VCaP (cell line): ENCODE measurements around the gene RPUSD2.

ENCODE experiments used
- H3K27ac ChIP-seq: fragments of 450-650 bp; 2 replicates; pipeline ENCODE4 v1.5.1; 2017
- TF ChIP-seq, protein P1 (sequence below): fragments of 450-650 bp; conservative IDR thresholded peaks from 2 replicates; pipeline ENCODE4 v1.5.1; 2017; ENCODE audit warnings: mild to moderate bottlenecking, moderate library complexity

Gene RPUSD2

DNA sequence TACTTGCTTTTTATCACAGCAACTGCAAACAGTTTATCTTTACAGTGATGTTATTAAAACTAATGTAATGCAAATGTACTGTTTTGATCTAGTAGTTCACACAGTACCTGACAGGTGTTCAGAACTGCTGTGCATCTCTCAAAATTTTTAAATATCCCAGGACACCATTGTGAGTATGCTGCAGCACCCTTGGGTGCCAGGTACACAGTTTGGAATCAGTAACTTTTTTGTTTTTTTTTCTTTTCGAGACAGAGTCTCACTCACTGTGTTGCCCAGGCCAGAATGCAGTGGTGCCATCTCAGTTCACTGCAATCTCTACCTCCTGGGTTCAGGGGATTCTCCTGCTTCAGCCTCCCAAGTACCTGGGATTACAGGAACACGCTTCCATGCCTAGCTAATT is 27.9 kb downstream of the RPUSD2 start:
- H3K27ac ChIP-seq = no peak overlapping the region
- TF ChIP-seq, protein P1, sequence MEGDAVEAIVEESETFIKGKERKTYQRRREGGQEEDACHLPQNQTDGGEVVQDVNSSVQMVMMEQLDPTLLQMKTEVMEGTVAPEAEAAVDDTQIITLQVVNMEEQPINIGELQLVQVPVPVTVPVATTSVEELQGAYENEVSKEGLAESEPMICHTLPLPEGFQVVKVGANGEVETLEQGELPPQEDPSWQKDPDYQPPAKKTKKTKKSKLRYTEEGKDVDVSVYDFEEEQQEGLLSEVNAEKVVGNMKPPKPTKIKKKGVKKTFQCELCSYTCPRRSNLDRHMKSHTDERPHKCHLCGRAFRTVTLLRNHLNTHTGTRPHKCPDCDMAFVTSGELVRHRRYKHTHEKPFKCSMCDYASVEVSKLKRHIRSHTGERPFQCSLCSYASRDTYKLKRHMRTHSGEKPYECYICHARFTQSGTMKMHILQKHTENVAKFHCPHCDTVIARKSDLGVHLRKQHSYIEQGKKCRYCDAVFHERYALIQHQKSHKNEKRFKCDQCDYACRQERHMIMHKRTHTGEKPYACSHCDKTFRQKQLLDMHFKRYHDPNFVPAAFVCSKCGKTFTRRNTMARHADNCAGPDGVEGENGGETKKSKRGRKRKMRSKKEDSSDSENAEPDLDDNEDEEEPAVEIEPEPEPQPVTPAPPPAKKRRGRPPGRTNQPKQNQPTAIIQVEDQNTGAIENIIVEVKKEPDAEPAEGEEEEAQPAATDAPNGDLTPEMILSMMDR = no peak

DNA sequence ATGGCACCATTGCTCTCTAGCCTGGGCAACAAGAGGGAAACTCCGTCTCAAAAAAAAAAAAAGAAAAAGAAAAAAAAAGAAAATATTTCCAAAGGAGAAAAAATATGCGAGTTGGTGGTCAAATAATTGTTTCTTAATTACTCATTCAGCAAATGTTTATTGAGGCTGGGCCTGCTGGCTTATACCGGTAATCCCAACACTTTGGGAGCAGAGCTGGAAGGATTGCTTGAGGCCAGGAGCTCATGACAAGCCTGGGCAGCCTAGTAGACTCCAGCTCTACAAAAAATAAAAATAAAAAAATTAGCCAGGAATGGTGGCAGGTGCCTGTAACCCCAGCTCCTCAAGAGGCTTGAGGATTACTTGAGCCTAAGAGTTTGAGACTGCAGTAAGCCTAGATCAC is 29.0 kb downstream of the RPUSD2 start:
- TF ChIP-seq, protein P1 = no peak
- H3K27ac ChIP-seq = no peak overlapping the region

DNA sequence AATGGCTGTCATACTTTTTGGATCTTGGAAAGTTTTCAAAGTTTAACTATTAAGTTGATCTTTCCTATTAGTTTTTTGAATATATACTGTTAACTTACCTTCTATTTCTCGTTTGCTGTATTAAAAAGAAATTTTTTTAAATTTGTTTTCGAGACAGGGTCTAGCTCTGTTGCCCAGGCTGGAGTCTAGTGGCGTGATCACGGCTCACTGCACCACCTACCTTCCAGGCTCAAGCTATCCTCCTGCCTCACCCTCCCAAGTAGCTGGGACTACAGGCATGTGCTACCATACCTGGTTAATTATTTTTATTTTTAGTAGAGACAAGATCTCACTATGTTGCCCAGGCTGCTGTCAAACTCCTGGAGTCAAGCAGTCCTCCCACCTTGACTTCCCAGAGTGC is 29.6 kb downstream of the RPUSD2 start:
- H3K27ac ChIP-seq = no peak overlapping the region
- TF ChIP-seq, protein P1 = no peak

DNA sequence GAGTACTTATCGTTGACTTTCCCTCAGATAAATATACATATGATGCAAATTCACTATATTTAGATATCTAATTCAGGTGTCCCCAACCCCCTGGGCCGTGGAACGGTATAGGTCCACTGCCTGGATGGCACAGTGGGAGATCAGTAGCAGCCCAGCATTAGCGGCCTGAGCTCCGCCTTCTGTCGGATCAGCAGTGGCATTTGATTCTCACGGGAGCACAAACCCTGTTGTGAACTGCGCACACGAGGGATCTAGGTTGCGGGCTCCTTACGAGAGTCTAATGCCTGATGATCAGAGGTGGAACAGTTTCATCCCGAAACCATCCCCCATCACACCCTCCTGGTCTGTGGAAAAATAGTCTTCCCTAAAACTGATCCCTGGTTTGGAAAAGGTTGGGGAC is 31.9 kb downstream of the RPUSD2 start:
- TF ChIP-seq, protein P1 = no peak
- H3K27ac ChIP-seq = no peak overlapping the region

DNA sequence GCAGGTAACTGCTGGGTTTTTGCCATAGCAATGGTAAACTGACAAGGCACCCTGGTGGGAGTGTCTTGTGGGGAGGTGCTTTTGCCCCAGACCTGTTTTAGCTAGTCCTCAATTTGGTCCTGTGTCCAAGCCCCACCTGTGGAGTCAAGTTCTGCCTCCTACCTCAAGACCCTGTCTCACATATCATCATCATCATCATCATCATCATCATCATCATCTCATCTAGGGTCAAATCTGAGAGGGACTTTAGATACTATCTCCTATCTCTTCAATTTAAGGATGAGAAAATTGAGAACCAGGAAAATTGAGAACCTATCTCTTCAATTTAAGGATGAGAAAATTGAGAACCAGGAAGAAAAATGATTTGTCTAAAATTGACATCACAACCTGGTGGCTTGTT is 34.8 kb downstream of the RPUSD2 start:
- TF ChIP-seq, protein P1 = no peak
- H3K27ac ChIP-seq = no peak overlapping the region

DNA sequence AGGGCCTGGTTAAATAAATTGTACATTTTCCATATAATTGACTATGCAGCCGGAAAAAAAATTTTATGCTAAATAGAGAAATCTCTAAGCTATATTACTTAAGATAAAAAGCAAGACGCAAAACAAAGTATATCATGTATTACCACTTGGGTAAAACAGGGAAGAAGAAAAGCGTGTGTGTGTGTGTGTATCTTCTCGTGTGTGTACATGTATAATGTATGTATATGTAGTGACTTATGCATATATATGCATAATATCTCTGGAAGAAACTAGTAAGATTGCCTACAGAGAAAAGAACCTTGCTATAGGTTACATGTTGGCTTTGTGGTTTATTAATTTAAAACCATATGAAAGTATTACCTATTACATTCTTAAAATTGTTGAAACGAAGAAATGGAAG is 44.0 kb downstream of the RPUSD2 start:
- TF ChIP-seq, protein P1 = no peak

DNA sequence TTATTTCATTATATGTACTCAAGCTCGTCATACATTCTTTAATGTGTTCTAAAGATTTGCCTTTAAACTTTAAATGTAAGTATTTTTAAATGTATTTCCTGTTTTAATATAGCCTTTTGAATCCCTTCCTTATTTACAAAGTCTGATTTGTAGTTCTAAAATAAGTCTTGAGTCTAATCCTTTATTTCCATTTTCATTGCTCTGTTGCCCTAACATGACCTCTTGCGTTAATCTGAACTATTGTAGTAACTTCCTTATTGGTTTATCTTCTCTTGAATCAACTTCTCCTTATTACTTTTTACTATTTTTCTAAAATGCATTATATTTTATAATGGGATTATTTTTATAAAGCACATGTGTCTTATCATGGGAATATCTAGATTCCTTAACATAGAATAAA is 48.9 kb downstream of the RPUSD2 start:
- TF ChIP-seq, protein P1 = no peak
- no peak overlapping the region for H3K27ac ChIP-seq

More for the DNA sequence above, 44.0 kb downstream of the RPUSD2 start:
- no peak overlapping the region for H3K27ac ChIP-seq

DNA sequence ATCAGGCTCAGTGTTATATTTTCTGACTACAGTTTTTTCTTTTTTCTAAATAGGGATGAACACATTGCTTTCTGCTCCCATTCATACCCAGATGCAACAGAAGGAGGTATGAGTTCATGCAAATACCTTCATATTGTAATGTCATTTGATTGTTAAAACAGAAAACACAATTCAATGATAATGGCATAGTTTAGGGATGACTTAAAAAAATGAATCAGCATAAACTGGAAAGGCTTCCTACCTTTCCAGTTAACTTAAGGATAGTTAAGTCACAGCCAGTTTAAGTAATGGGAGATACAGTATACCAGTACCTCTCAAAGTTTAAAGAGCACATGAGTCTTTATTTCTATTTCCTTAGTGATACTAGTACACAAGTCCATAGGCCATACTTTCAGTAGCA is 49.8 kb downstream of the RPUSD2 start:
- H3K27ac ChIP-seq = no peak overlapping the region
- TF ChIP-seq, protein P1 = no peak
